ENCODE data around the gene JSRP1.
A peak's percentile ranks its signal among the peaks of the same experiment; 100 is the strongest.

Gene JSRP1

GRCh38 chr19:2246801-2247361 is 9.3 kb downstream of the JSRP1 start:
- DNase-seq: no peak

GRCh38 chr19:2246014-2246620 is 10.1 kb downstream of the JSRP1 start:
- DNase-seq: no peak

DNA sequence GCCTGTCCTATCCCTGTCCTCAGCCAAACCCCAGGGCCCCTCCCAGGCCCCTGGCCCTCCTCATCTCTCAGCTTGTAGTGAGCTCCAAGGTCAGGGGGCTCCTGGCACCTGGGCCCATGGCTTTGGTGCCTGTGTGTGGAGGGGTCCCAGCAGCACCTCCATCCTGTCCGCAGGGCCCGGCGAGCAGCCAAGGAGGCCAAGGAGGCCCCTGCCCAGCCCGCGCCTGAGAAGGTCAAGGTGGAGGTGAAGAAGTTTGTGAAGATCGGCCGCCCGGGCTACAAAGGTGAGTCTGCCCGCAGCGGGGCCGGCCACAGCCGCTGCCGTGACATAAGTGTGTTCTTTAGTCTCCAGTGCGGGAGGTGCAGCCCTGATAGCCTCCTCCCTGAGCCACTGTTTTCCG is 10.9 kb downstream of the JSRP1 start:
- no peak for DNase-seq

GRCh38 chr19:2244486-2244885 is 11.7 kb downstream of the JSRP1 start:
- DNase-seq: no peak

DNA sequence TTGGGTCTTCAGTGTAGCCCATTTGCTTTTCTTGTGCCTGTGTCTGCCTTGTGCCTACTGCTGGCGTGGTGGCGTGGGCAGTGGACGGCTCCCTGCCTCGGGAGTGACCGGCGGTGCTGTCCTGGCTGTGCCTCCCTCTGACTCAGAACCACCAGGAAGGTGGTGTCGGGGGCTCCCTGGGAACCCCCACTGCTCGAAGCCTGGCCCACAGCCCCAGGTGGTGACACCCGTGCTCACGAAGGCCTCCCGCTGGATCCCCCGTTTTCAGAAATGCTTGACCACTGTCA is 12.1 kb downstream of the JSRP1 start:
- DNase-seq: no peak

DNA sequence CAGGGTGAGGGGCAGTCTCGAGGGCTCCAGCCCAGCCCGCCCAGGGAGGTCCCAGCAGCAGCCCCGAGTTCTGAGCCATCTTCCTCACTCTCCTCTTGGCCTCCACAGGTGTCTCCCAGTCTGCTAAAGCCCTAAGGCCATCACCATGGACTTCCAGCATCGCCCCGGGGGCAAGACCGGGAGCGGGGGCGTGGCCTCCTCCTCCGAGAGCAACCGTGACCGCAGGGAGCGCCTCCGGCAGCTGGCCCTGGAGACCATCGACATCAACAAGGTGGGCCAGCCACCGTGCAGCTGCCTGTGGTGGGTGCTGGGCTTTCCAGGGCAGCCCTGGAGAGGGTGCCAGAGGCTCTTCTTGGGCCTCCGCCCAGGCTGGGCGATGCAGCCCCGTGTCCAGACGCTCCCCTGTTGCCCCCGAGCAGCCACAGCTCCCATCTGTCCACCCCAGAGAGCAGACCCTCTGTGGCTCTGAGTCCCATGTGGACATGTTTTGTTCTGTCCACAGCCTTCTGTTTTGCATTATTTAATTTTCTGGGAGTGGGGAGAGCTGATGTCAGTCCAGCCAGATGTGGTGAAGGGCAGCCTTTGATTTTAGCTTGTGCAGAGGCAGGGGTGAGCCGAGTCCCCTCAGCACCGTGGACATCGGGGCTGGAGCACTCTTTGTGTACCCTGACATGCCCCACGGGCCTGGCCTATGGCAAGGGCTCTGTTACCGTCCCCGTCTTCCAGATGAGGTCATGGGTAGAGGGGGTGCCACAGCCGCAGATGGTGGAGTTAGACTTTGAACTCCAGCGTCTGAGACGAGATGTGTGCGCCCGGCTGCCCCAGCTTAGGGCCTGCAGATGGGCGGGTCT is 12.7 kb downstream of the JSRP1 start:
- no peak for DNase-seq

DNA sequence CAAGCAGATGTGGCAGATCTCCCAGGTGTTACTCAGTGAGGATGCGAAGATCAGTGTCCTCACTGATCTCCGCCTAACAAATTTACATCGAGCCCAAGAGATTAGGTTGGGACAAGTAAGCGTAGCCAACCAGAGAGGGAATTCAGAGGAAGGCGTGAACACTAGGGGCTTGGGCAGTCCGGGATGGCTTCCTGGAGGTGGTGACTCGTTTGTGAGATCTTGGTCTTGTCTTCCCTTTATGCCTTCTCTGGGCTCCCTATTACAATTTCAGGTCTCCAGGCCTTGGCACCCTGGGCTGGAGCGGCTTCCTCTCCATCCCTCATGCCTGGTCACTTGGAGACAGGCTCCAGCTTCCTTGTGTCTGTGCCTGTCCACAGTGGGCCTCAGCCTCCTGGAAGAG is 13.4 kb downstream of the JSRP1 start:
- no peak for DNase-seq

GRCh38 chr19:2242092-2242537 is 14.1 kb downstream of the JSRP1 start:
- no peak for DNase-seq

DNA sequence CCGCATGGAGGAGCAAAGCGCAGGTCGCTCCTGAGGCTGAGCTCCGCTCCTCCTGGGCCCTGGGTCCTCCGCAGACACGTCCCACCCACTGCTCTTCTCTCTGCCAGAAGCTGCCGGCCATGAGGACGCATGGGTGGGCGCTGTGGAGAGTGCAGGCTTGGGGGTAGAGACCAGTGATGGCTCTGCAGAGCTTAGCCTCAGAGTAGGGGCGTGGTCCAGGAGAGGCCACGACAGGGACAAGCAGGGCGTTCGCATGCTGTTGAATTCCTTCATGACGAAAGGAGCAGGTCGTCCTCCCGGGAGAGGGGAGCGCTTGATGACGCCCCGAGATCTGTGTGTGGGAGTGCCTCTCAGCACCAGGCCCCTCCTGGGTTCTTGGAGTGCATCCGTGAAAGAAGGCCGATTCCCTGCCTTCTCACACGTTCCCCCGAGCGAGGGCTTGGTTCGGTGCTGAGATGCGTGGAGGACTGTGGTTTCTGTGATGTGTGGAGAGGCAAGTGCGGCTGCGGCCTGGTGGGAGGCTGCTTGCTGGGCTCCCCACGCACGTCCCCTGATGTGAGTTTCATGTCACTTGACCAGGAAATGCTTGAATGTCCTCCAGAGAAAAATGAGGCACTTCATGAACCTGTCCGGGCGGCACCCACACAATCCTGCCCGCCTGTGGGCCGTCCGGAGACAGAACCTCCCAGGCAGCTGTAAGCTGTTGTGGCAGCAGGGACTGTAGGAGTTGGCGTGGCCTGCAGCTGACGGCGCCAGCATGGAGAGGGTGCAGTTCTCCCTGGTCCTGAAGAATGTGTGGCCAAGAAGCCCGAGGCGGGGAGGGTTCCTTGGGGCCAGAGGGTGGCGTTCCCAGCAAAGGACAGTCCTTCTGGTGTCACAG is 15.1 kb downstream of the JSRP1 start:
- no peak for DNase-seq

- peak; percentile 33 to 34 for DNase-seq
Observed at GRCh38 chr19:2239771-2240770, 16.1 kb downstream of the JSRP1 start.

- DNase-seq: peak in 1 of 2 donors; percentile 22
Observed at GRCh38 chr19:2239173-2239572, 17.0 kb downstream of the JSRP1 start.

- DNase-seq: no peak
Observed at GRCh38 chr19:2237869-2238153, 18.4 kb downstream of the JSRP1 start.

DNA sequence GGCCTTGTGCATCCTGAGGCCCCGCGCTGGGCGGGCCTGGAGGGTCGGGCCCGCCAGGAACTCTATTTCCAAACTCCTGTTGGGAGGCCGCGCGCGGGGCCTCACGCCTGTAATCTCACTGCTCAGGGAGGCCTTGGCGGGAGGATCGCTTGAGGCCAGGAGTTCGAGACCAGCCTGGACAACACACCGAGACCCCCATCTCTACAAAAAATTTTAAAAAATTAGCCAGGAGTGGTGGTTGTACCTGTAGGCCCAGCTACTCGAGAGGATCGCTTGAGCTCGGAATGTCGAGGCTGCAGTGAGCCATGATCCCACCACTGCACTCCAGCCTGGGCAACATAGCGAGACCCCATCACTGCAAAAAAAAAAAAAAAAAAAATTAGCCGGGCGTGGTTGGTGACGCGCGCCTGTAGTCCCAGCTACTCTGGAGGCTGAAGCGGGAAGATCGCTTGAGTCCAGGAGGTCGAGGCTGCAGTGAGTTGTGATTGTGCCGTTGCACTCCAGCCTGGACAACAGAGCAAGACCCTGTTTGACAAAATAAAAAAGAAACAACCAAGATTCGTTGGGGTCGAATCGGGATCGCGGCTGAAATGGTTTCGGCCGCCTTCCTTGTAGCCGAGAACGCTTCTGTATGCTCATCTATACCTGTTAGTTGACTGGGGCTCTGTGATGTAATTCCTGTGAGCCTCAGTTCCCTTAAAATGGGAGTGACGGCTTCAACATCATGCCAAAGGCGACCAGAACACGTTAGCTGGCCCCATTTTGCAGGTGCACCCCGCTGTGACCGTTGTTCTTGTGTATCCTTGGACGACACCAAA is 19.0 kb downstream of the JSRP1 start:
- no peak for DNase-seq

- DNase-seq: peak; percentile 98
Observed at GRCh38 chr19:2236314-2237050, 19.7 kb downstream of the JSRP1 start, which contains the start of the genes PLEKHJ1 and SF3A2. Gene PLEKHJ1, minus strand, starts transcription at chr19:2236329. Its CDS starts 81 bp downstream, at chr19:2236248. Gene SF3A2, plus strand, starts transcription at chr19:2236824. Its CDS starts 6,595 bp downstream, at chr19:2243419.

- no peak for DNase-seq
Observed at GRCh38 chr19:2236064-2236313, 20.2 kb downstream of the JSRP1 start.

GRCh38 chr19:2235381-2236063 is 20.7 kb downstream of the JSRP1 start:
- DNase-seq: peak in 1 of 2 donors; percentile 21

DNA sequence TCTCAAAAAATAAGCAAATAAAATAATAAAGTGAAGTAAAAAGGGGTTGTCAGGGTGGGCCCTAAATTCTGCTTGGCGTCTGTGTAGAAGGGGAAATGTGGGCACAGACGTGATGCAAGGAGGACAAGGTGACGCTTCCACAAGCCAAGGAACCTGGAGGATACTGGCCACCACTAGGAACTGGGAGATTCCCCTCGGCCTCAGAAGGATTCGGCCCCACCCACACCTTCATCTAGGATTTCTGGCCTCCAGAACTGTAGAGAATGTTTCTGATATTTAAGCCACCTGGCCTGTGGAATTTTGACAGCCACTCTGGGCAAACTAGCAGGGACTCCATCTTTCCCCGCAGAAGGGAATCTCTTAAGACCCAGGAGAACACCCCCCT is 21.2 kb downstream of the JSRP1 start:
- DNase-seq: peak in 1 of 2 donors; percentile 25

DNA sequence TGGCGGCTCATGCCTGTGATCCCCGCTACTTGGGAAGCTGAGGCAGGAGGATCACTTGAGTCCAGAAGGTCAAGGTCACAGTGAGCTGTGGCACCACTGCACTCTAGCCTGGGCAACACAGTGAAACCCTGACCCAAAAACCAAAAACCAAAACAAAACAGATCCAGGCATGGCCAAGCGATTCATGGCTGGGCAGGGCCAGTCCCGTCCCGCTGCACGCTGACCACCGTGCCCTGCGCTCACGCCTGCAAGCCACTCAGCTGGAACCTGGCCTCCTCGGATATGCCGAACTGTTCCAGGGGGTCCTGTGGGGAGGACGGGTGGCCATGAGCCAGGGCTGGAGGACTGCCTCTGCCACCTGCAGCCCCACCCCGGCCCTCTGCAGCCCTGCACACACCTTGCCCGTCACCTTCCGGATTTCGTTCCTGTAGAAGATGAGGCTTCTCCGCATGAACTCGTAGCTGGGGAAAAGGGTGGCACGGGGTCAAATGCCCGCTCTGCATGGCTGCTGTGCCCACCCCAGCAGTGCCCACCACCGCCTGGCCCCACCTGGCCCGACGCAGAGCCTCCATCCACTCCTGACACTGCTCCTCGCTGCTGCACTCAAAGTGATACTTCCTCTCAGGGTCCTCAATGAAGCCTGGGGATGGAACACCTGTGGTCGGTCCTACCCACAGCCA is 22.5 kb downstream of the JSRP1 start:
- no peak for DNase-seq
